NCI-H526 treated with DMSO at 0.1 percent for 48 hours (cell line): Measurements from ENCODE around the gene PHF23.
A peak's percentile ranks its signal among the peaks of the same experiment; 100 is the strongest.

Source experiments
- DNase-seq: peaks from one replicate; lab custom pipeline; 2025; lab: John Stamatoyannopoulos, UW

The PHF23 gene

DNA sequence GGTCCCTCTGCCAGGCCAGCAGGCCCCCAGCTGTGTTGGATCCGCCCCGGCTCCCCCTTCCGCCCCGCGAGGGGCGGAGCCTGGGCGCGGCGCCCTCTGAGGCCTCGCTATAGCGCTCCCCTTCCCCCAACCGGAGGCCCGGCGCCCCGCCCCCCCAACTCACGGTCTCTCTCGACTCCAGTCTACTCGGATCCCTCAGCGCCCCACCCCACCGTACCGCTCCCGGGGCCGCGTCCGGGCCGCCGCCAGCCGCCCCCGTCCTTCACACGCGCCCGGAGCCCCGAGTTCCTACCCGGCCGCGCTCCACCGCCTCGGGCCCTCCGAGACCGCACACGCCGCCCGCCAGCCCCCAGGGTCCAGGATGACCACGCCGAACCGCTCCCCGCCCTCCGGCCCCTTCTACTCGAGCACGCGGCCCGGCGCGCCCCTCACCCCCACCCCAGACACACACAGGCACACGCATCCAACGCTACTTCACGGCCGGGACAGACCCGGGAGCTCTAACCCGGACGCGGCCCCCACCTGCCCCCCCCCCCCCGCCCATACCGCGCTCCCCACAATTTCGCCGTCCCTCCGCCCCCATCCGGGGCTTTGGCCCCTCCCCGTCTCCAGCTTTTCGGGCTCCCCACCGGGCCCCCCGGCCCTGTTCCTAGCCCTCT lies 1.4 kb downstream of the PHF23 start:
- peak; percentile 9 for DNase-seq

DNA sequence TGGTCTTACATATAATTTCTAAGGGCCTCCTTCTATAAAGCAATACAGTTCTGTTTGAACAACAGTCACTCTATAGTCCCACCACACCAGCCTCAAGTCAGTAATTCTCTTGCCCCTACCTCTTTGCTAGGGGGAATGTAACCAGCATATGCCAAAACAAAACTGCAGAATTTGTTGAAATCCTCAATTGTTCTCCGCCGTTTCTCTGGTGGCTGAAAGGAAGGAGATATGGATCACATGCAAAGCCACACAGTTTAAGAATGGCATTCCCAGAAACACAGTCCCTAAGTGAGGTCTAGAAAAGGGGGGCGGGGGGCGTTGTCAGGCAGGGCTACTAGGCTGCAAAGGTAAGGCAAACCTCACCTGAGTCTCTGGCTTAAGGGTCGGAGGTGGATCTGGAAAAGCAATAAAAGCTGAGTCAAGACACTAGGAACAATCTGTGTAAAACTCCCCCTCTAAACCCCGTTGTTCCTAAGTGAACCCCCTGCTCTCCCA lies 1.9 kb downstream of the PHF23 start:
- DNase-seq, result no peak

DNA sequence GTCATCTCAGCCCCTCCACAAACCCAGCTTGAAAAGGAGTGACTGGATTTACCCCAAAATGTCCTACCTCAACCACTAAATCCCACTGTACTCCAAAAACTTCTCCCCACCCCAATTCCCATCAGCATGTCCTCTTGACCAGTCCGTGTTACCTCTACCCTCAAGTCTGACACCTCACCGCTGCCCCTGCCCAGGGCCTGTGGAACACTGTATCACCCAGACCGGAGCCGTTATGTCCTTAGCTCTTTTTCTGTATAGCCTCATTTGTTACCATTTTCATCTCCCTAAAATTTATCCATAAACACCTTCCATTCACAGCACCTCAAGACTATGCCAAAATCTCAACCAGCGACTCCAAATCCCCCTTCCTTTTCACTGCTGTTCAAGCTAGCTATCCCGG lies 2.4 kb downstream of the PHF23 start:
- DNase-seq, result no peak

DNA sequence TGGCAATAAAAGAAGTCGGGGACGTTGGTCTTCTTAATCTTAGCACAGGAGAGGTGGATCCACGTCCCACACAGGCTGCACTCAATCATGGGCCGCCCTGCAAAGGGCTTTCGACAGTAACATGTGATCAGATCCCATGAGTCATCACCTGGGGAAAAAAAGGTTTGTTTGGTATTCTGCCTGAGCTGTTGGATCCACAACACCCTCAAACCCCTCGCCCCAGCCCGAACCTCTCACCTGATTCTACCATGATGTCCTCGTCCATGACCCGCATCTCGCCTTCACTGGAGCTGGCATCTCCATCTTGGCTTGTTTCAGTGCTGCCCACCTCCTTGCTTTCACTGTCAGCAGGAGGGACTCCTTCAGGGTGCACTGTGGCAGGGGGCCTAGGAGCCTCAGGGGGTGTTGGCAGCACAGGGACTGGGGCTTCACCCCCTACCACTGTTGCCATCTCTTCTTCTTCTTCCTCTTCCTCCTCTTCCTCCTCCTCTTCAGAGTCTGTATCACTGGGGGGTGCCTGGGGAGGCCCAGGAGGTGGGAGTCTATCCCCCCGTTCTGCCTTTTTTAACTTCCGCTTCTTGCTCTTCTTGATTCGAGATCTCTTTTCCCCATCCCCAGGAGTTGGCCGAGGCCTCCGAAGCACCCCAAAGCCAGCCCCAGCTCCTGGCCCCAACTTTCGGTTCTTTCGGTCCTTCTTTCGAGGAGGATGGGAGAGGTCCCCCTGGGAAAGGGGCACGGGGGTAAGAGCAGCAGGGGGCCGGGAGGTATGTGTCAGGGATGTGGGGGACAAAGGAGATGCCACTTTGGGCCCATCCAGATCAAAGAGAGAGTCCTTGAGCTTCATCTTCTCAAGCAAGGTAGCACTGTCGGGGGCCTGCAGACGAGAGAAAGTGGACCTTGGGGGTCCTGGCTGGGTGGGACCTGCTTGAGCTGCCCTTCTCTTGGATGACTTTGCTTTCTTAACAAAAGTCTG lies 3.3 kb downstream of the PHF23 start:
- no peak for DNase-seq

DNA sequence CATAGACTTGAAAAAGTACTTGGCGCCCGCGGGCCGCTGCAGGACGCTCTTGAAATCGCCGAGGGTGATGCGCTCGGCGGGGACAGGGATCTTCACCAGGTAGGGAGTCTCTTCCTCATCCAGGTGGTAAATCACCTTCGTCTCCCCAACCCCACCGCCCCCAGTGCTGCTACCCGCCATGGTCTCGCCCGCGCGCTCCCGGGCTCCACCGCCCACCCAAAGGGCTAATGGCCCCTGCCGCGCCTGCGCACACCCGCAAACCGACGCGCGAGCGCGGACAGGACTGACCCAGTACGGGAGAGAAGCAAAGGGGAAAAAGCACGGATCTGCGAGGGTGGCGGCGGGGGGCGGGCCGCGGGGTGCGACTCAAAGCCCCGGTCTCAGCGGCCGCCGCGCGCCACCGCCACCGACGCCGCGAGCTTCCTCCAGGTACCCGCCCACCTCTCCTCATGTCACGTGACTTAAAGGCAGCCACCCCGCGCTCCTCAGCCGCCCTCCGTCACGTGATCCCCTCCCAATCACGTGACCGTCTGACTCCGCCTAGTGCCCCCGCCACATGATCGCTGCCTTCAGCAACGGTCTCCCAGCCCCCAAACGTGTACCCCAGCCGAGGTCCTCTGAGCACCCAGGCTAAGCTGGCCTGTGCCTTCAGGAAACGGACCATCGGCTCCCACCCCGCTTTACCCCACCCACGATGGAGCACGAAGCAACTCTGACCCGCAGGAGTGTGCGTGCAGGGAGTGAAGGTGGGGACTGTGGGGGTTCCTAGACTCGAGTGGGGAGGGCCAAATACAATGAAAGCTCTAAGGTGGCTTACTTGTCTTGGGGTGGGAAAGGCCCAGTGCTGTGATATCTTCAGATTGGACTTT lies 4.9 kb downstream of the PHF23 start, which contains the start of gene DVL2:
Gene DVL2 (minus strand): TSS at position 435 of the 869 bp plus-strand sequence. CDS start 255 bp downstream, at position 180.
- peak; percentile 76 for DNase-seq

DNA sequence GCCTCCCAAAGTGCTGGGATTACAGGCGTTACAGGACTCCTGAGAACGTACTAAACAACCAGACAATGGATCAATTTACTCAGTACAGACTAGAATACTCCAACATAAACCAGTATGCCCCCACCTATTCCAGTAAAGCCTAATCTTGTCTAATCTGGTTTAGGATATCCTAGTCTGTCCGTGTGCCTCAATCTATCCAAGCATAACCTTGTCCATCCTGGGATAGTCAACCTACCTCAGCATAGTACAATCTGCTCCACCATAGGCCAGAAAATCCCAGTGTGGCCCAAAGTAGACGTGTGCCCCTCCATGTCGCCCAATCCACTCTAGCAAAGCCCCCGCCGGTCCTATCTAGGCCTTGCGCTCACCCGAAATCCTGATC lies 5.6 kb downstream of the PHF23 start:
- DNase-seq, result peak; percentile 9

DNA sequence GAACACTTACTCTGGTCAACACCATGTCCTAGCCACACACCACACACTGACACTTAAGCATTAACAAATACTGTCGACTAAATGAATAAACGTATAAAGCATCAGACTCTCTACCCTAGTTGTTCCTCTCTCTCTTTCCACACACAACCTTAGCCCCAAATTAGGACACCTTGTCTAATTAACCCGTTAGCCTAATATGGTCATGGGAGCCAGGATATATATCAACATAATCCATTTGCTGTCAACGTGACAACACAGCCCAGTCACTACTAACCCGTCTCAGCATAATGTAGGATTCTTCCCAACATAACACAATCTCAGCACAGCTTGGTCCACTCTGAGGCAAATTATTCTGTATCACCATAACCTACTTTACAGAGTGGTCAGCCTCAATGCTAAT lies 7.1 kb downstream of the PHF23 start:
- no peak for DNase-seq

DNA sequence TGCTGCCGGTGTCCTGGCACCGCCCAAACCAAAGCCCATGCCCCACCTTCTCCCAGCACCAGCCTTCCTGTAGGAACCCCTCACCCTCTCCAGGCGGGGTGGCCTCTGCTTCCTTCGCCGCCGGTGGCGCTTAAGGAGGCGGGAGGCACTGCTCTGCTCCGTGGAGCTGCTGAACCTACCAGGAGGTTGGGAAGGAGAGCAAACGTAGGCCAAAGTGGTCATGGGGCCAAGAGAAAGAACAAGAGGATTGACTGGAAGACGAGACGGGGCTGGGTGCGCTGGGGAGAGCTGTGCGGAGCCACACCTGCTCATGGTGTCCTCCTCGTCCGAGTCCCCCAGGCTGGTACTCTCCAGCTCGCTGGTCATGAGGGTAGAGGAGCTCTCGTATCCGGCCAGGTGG lies 9.8 kb downstream of the PHF23 start:
- DNase-seq, result no peak

DNA sequence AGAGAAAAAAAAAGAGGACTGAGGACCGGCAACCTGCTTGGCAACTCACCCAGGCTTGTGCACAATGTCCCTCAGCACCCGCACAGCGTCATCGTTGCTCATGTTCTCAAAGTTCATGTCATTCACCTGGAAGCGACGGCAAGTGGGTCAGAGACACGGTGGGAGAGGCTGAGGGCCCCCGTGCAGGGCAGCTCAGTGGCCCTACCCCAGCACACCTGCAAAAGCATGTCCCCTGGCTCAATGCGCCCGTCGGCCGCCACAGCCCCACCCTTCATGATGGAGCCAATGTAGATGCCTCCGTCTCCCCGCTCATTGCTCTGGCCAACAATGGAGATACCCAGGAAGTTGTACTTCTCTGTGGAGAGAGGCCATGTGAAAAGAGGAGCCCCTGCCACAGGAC lies 10.3 kb downstream of the PHF23 start:
- no peak for DNase-seq

DNA sequence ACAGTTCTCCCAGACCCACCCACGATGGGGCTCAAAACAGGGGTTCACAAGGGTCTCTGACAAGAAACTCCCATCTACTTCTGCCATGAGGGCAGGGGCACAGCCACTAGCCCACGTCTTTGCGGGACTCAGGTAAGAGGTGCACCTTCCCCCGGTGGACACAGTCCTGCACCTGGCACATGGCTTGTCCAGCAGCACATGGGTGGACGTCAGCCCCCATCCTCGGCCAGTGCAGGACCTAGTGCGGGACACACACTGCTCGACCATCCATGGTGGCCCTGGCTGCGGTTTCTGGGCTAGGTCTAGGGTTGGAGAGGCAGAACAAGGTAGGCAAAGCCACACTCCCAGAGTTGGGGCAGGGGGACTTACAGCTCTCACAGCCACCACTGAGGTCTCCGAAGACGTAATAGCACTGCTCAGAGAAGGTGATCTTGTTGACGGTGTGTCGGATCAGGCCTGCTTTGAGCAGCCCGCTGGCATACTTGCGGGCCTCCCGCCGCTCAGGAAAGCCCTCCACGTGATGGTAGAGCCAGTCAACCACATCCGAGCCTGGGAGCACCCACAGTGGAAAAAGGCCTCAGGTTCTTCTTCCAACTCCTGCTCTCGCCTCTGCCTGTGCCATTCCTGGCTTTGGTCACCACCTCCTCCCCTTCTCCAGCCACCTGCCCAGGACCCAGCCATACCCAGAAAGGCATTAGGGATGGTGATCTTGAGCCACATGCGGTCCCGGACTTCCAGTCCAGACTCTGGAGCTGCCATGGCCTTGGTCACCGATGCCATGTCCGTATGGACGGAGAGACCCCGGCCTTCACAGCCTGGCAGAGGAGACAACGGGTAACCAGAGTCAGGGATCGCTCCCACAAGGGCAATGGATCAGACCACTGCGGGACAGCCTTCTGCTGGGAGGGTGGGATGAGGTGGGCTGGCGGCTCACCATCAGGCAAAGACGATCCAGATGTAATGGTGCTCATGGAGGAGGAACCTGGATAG lies 12.2 kb downstream of the PHF23 start:
- DNase-seq, result no peak

DNA sequence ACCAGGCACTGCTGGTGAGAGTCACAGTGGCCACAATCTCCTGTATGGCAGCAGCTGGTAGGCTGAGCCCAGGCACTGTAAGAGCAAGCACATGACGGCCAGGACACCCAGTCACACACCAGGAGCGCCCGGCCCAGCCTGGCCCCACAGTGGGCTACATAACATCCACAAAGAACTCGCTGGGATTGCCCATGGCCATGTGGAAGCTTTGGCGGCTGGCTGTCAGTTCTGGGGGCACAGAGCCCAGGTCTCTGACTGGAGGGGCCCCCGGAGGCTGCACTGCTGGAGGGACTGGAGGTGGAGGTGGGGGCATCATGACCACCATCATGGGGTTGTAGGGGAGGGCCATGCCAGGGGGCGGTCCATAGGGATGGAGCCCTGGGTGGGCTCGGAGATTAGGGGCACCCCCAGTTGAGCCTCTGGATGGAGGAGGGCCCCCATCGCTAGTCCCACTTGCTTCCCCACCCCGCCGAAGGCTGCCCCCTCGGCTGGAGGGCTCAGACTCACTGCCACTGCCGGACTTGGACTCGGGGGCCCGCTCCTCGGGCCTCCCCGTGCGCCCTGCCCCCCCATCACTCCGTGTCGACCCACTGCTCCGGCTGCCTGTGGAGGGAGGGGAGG lies 13.4 kb downstream of the PHF23 start:
- no peak for DNase-seq

DNA sequence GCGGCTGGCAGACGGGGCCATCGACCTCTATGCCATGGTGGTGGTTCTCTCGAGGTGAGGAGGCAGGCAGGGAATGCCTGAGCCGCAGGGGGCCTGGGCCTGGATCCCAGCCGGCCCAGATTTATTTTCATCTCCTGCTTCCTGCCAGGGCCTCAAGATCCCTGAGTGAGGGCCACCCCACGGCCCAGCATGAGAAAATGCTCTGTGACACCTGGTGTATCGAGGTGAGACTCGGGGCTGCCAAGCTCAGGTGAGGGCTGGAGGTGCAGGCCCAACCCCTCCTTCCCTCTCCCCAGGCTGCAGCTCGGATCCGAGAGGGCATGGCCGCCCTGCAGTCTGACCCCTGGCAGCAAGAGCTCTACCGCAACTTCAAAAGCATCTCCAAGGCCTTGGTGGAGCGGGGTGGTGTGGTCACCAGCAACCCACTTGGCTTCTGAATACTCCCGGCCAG lies 14.6 kb downstream of the PHF23 start:
- no peak for DNase-seq

DNA sequence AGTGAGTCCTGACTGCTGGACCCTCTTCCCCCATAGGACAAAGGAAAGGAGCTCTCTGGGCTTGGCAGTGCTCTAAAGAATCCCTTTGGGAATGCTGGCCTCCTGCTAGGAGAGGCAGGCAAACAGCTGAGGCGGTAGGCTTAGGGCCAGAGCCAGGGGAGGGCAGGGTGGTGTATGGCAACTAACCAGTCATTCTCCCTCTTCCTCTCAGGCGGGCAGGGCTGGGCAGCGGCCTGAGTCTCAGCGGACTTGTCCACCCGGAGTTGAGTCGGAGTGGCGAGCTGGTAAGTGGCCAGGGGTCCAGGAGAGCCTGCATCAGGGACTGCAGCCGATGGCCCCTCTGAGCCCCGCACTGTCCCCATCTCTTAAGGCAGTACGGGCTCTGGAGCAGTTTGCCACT lies 15.1 kb downstream of the PHF23 start:
- no peak for DNase-seq

DNA sequence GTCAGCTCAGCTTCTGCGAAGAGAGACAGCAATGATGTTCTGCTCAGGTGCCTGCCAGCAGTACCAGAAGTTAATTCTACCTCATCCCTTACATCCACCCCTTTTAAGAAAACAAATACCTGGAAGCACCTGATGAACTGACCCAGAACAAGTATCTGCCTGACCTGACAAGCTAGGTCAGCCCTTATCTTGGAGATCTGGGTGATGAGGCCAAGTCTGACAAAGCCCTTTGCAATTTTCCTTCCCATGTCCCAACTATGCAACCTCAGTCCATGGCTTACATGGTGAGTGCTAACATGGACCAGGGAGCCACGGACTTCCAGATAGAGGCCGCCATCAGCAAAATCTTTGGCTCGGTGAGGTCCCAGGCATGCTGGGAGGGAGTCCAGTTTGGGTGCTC lies 15.9 kb downstream of the PHF23 start:
- no peak for DNase-seq

DNA sequence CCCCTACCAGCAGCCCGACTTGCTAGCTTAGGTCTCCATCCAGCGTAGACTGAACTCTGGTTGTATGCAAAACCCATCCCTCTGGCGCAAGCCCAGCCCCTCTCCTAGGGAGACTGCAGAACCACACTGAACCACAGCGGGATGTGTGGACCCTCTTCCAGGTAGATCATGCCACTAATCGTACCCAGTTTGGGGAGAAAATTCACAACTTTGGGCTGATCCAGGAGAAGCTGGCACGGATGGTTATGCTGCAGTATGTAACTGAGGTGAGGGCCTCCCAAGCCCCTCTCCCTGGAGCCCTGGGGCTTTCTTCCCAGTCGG lies 16.3 kb downstream of the PHF23 start:
- no peak for DNase-seq

DNA sequence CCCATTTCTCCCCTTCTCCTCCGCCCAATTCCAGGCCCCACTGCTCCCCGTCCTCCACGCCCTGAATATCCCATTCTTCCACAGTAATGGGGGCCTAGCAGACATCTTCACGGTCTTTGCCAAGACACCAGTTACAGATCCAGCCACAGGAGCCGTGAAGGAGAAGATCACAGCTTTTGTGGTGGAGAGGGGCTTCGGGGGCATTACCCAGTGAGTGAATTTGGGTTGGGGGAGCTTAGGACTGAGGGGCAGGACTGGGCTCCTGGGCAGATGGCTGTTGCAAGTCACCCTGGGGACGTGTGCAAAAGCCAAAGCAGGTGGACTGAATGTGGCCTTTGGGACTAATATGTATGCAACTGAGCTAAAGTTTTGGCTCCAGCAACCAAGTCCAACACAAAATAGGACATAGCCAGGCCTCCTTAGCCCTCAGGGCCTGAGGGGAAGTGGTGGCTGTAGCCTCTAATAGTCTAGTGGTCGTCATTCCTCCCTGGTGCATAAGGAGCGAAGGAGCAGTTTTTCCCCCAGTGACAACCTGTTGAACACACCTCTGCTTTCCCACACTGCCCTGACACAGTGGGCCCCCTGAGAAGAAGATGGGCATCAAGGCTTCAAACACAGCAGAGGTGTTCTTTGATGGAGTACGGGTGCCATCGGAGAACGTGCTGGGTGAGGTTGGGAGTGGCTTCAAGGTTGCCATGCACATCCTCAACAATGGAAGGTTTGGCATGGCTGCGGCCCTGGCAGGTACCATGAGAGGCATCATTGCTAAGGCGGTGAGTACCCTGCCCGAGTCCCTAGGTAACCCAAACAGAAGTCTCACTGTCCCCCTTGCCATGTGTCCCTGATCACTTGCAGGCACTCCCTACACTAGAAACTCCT lies 16.9 kb downstream of the PHF23 start:
- no peak for DNase-seq

DNA sequence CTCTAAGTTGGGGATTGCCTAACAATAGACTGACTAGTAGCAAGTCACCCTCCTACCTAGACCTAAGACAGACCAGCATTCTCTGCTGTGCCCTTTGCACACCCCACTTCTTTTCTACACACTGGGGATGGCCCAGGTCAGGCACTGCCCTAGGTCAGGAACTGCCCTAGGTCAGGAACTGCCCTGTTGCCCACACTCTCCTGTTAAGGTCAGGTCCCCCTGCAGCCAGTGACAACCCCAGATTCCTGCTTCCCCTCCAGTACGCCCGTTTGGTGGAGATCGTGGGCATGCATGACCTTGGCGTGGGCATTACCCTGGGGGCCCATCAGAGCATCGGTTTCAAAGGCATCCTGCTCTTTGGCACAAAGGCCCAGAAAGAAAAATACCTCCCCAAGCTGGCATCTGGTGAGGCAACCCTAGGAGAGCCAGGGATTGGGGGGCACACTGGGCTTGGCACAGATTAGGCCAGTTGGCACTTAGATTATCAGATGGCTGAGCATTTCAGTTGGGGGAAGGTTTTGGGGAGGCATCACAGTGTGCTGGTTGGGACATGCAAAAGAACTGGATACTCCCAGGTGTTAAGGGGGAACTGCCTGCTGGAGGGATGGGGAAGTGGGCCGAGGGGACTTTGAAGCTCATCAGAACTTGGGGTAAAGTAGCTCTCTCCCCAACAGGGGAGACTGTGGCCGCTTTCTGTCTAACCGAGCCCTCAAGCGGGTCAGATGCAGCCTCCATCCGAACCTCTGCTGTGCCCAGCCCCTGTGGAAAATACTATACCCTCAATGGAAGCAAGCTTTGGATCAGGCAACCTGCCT lies 17.8 kb downstream of the PHF23 start:
- no peak for DNase-seq

DNA sequence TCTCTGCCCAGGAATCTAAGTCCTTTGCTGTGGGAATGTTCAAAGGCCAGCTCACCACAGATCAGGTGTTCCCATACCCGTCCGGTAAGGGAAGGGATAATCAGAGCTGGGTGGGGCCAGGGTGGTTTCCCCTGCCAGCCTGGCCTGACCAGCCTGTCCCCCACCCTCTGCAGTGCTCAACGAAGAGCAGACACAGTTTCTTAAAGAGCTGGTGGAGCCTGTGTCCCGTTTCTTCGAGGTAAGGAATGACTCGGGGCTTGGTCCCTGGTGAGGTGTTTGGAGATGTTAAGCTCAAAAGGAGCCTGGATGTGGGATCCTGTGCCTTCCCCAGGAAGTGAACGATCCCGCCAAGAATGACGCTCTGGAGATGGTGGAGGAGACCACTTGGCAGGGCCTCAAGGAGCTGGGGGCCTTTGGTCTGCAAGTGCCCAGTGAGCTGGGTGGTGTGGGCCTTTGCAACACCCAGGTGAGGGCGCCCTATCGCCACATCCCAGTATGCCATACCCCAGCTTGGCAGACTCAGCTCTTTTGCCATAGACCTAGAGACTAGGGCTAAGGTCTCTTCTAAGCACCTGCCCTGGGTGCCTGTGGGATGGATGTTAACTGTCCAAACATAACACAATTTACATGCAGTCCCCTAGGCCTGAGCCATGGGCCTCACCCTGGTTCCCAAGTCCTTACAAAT lies 18.5 kb downstream of the PHF23 start:
- DNase-seq, result no peak
